ENCODE results near the gene CDH23. TPM values are rescaled to one million over a fixed set of nuclear protein-coding genes. Genes with fewer than 3 reads are reported as not detected.

The CDH23 gene
- total RNA-seq, 1 donor from 2014 or later = 9.4 TPM

DNA sequence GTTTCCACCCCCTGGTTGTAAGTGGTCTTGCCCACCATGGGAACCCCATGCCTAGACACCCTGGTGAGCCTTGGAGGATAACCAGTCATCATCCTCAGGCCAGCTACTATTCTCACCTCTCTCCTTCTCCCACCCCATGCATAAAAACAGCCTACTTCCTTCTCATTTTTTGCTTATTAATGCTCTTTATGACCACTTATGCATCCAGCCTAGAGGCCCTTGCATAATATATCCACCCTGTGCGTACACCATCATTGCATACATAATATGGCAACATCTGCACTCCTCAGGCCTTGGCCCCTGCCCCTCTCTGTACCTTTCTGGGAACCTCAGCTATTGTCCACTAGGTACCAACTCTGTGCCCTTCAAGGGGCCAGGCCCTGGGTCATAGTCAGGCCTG lies 91.0 kb downstream of the CDH23 start:
- Mint-ChIP-seq H3K27me3 (peaks cover 18% of the 10 kb centered on the region), H3K4me1 (ENCODE audit: unreplicated experiment) (peaks cover 4% of the 10 kb centered on the region), H3K27ac (no peak overlapping the region), H3K9me3 (peaks cover 6% of the 10 kb centered on the region), H3K36me3 (no peaks in the 10 kb centered on the region), H3K4me3 (no peak overlapping the region)
- TF ChIP-seq, protein P1, sequence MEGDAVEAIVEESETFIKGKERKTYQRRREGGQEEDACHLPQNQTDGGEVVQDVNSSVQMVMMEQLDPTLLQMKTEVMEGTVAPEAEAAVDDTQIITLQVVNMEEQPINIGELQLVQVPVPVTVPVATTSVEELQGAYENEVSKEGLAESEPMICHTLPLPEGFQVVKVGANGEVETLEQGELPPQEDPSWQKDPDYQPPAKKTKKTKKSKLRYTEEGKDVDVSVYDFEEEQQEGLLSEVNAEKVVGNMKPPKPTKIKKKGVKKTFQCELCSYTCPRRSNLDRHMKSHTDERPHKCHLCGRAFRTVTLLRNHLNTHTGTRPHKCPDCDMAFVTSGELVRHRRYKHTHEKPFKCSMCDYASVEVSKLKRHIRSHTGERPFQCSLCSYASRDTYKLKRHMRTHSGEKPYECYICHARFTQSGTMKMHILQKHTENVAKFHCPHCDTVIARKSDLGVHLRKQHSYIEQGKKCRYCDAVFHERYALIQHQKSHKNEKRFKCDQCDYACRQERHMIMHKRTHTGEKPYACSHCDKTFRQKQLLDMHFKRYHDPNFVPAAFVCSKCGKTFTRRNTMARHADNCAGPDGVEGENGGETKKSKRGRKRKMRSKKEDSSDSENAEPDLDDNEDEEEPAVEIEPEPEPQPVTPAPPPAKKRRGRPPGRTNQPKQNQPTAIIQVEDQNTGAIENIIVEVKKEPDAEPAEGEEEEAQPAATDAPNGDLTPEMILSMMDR (conservative IDR thresholded peaks at IDR 0.05) = no peak
- no peak for DNase-seq (ENCODE audit: extremely low spot score, unreplicated experiment)

DNA sequence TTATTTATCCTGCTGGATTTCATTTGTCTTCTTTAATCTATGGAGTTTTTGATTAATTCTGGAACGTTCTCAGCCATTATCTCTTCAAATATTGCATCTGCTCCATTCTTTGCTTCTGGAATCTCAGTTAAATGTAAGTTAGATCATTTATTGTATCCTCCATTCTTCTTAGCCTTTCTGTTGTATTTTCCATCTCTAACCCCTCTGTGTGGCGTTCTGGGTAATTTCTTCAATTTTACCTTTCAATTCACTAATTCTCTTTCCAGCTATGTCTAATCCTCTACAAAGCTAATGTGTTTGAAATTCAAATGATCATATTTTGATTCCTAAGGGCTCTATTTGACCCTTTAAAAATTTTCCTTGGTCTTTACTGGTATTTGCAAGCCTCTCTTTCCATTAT lies 92.4 kb downstream of the CDH23 start:
- peaks cover 6% of the 10 kb centered on the region for H3K9me3 Mint-ChIP-seq
- no peaks in the 10 kb centered on the region for H3K36me3 Mint-ChIP-seq
- peaks cover 8% of the 10 kb centered on the region for H3K4me1 Mint-ChIP-seq (ENCODE audit: unreplicated experiment)
- peaks cover 8% of the 10 kb centered on the region for H3K27me3 Mint-ChIP-seq
- TF ChIP-seq, protein P1 (conservative IDR thresholded peaks at IDR 0.05) = no peak
- no peak overlapping the region for H3K27ac Mint-ChIP-seq
- no peak for DNase-seq (ENCODE audit: extremely low spot score, unreplicated experiment)
- H3K4me3 Mint-ChIP-seq = no peak overlapping the region

DNA sequence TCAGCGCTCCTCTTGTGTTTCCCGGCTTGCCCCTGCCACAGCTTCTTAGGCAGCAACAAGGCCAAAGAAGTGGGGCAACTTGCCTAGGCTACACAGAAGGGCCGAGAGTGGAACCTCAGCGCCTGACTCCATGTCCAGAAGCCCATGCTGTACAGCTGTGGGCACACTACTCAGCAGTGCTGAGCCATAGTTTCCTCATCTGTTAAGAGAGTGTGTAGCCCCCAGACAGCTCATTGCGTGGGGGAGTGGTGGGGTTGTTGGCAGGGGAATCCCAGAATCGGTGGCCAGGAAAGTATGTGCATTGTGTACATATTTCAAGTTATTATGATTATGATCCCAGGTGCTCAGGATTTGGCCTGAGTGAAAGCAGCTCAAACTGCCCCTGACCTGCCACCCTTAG lies 96.2 kb downstream of the CDH23 start:
- Mint-ChIP-seq H3K9me3 (peaks cover 6% of the 10 kb centered on the region), H3K27me3 (peaks cover 2% of the 10 kb centered on the region), H3K4me3 (no peak overlapping the region), H3K27ac (no peak overlapping the region), H3K36me3 (no peaks in the 10 kb centered on the region), H3K4me1 (ENCODE audit: unreplicated experiment) (peaks cover 22% of the 10 kb centered on the region)
- TF ChIP-seq, protein P1 (conservative IDR thresholded peaks at IDR 0.05) = no peak
- no peak for DNase-seq (ENCODE audit: extremely low spot score, unreplicated experiment)

DNA sequence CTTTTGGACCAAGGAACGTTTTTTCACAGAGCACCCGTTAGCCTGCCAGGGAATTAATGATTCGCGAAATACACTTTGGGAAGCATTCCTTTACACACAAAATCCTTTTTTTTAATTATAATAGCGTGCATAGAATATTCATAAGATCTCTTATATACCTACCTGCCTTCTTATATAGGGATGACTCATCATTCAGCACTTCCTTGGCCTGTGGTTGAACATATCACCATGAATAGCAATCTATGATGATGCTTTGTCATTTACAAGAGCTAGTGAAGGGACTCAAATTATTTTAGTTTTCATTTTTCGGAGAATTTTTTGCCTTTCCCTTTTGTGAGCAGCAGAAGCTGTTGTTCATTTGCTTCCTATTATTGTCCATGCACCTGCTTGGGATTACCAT lies 97.0 kb downstream of the CDH23 start:
- Mint-ChIP-seq H3K4me3 (no peak overlapping the region), H3K27me3 (peaks cover 2% of the 10 kb centered on the region), H3K36me3 (no peaks in the 10 kb centered on the region), H3K27ac (no peak overlapping the region), H3K4me1 (ENCODE audit: unreplicated experiment) (peaks cover 23% of the 10 kb centered on the region), H3K9me3 (peaks cover 6% of the 10 kb centered on the region)
- TF ChIP-seq, protein P1 (conservative IDR thresholded peaks at IDR 0.05) = no peak
- DNase-seq (ENCODE audit: extremely low spot score, unreplicated experiment) = no peak

DNA sequence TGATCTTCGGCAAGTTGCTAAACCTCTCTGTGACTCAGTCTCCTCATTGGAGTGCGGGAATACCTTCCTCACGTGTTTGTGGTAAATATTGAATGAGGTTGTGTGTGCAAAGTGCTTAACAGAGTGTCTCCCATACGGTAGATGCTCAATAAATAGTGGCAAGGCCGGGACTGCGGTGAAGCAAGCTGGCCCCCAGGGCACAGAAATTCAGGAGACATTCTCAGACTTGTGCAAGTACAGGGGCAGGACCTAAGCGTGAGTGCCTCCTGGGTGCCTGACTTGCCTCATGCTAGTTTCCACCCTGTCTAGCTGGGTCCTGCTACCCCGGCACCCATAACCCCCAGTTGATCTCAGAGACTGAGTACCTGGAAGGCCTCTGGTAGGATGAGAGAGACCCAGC lies 97.8 kb downstream of the CDH23 start:
- peaks cover 5% of the 10 kb centered on the region for H3K27me3 Mint-ChIP-seq
- peaks cover 23% of the 10 kb centered on the region for H3K4me1 Mint-ChIP-seq (ENCODE audit: unreplicated experiment)
- TF ChIP-seq, protein P1 (conservative IDR thresholded peaks at IDR 0.05) = no peak
- H3K9me3 Mint-ChIP-seq = no peaks in the 10 kb centered on the region
- no peak overlapping the region for H3K4me3 Mint-ChIP-seq
- no peak for DNase-seq (ENCODE audit: extremely low spot score, unreplicated experiment)
- peak overlapping the region; percentile 14 for H3K27ac Mint-ChIP-seq
- H3K36me3 Mint-ChIP-seq = no peaks in the 10 kb centered on the region

DNA sequence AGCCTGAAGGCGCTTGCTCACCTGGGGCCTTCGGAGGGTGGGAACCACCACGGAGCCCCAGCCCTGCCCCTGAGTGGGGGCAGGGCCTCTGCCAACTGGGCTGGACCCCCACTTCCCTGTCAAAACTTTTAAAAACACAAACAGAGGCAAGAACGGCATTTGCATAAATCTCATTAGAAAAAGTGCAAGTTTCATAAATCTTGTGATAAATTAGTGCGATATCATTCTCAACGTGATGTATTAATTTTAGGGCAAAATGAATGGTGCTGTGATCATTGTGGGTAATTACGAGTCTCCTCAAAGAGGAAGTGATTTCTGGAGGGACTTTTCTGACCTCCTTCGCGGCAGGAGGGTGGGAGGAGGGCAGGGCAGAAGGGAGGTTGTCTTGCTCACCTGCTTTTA lies 98.3 kb downstream of the CDH23 start:
- H3K4me1 Mint-ChIP-seq (ENCODE audit: unreplicated experiment) = peaks cover 23% of the 10 kb centered on the region
- H3K27ac Mint-ChIP-seq = no peak overlapping the region
- DNase-seq (ENCODE audit: extremely low spot score, unreplicated experiment) = no peak
- H3K27me3 Mint-ChIP-seq = peaks cover 5% of the 10 kb centered on the region
- TF ChIP-seq, protein P1 (conservative IDR thresholded peaks at IDR 0.05) = no peak
- no peak overlapping the region for H3K4me3 Mint-ChIP-seq
- no peaks in the 10 kb centered on the region for H3K36me3 Mint-ChIP-seq
- no peaks in the 10 kb centered on the region for H3K9me3 Mint-ChIP-seq
